HEK293 (cell line): ENCODE data around the gene PGPEP1.

Experiments
- EGR2 ChIP-seq: fragments of 450-650 bp; formaldehyde crosslinking; IDR thresholded peaks from 2 replicates; pipeline ENCODE4 v1.5.1; 2016; ENCODE audit warnings: low read depth, missing biosample characterization, missing genetic modification characterization
- GLI4 ChIP-seq: fragments of 450-650 bp; formaldehyde crosslinking; IDR thresholded peaks from 2 replicates; pipeline ENCODE4 v1.5.1; 2016; ENCODE audit warnings: missing biosample characterization, missing genetic modification characterization
- HOXA7 ChIP-seq: sonication (generic); formaldehyde crosslinking; IDR thresholded peaks from 2 replicates; pipeline ENCODE4 v1.8.1; 2022; ENCODE audit warnings: missing genetic modification reagents, borderline replicate concordance
- KLF8 ChIP-seq: fragments of 450-650 bp; formaldehyde crosslinking; IDR thresholded peaks from 2 replicates; pipeline ENCODE4 v1.5.1; 2016; ENCODE audit warnings: missing biosample characterization, missing genetic modification characterization
- RBAK ChIP-seq: fragments of 450-650 bp; formaldehyde crosslinking; IDR thresholded peaks from 2 replicates; pipeline ENCODE4 v1.5.1; 2016; ENCODE audit warnings: missing biosample characterization, missing genetic modification characterization
- SALL2 ChIP-seq: fragments of 450-650 bp; formaldehyde crosslinking; IDR thresholded peaks from 2 replicates; pipeline ENCODE4 v1.5.0; 2017; ENCODE audit warnings: missing biosample characterization, mild to moderate bottlenecking, missing genetic modification characterization, borderline replicate concordance
- SCRT2 ChIP-seq: fragments of 450-650 bp; formaldehyde crosslinking; IDR thresholded peaks from 2 replicates; pipeline ENCODE4 v1.5.1; 2016; ENCODE audit warnings: missing biosample characterization, missing genetic modification characterization
- ZIC2 ChIP-seq: fragments of 450-650 bp; formaldehyde crosslinking; IDR thresholded peaks from 2 replicates; pipeline ENCODE4 v1.5.1; 2016; ENCODE audit warnings: missing biosample characterization, missing genetic modification characterization
- ZNF169 ChIP-seq: fragments of 450-650 bp; formaldehyde crosslinking; IDR thresholded peaks from 2 replicates; pipeline ENCODE4 v1.5.1; 2016; ENCODE audit warnings: missing biosample characterization, missing genetic modification characterization
- ZNF2 ChIP-seq: fragments of 450-650 bp; formaldehyde crosslinking; IDR thresholded peaks from 2 replicates; pipeline ENCODE4 v1.5.1; 2016; ENCODE audit warnings: missing biosample characterization, missing genetic modification characterization
- ZNF239 ChIP-seq: fragments of 450-650 bp; formaldehyde crosslinking; IDR thresholded peaks from 2 replicates; pipeline ENCODE4 v1.5.1; 2016; ENCODE audit warnings: missing biosample characterization, missing genetic modification characterization
- ZNF266 ChIP-seq: fragments of 450-650 bp; formaldehyde crosslinking; IDR thresholded peaks from 2 replicates; pipeline ENCODE4 v1.5.1; 2016; ENCODE audit warnings: missing biosample characterization, missing genetic modification characterization, low read depth
- ZNF311 ChIP-seq: fragments of 450-650 bp; formaldehyde crosslinking; IDR thresholded peaks from 2 replicates; pipeline ENCODE4 v1.5.1; 2017; ENCODE audit warnings: missing biosample characterization, missing genetic modification characterization, borderline replicate concordance
- ZNF335 ChIP-seq: fragments of 450-650 bp; formaldehyde crosslinking; conservative IDR thresholded peaks from 2 replicates; pipeline ENCODE4 v1.5.1; 2016; ENCODE audit warnings: missing biosample characterization, missing genetic modification characterization
- ZNF426 ChIP-seq: fragments of 450-650 bp; formaldehyde crosslinking; IDR thresholded peaks from 2 replicates; pipeline ENCODE4 v1.5.1; 2017; ENCODE audit warnings: missing biosample characterization, missing genetic modification characterization, mild to moderate bottlenecking, inconsistent platforms, moderate library complexity
- ZNF473 ChIP-seq: fragments of 450-650 bp; formaldehyde crosslinking; IDR thresholded peaks from 2 replicates; pipeline ENCODE4 v1.5.1; 2017; ENCODE audit warnings: missing biosample characterization, missing genetic modification characterization
- ZNF510 ChIP-seq: fragments of 450-650 bp; formaldehyde crosslinking; IDR thresholded peaks from 2 replicates; pipeline ENCODE4 v1.5.1; 2018; ENCODE audit warnings: mild to moderate bottlenecking, missing genetic modification characterization, missing biosample characterization; ENCODE audit not compliant: insufficient replicate concordance
- ZNF610 ChIP-seq: fragments of 450-650 bp; formaldehyde crosslinking; IDR thresholded peaks from 2 replicates; pipeline ENCODE4 v1.5.1; 2016; ENCODE audit warnings: missing biosample characterization, missing genetic modification characterization, borderline replicate concordance
- ZNF623 ChIP-seq: fragments of 450-650 bp; formaldehyde crosslinking; IDR thresholded peaks from 2 replicates; pipeline ENCODE4 v1.5.1; 2016; ENCODE audit warnings: missing biosample characterization, missing genetic modification characterization
- ZNF658 ChIP-seq: fragments of 450-650 bp; formaldehyde crosslinking; IDR thresholded peaks from 2 replicates; pipeline ENCODE4; 2016; ENCODE audit warnings: missing biosample characterization, missing genetic modification characterization
- ZNF701 ChIP-seq: fragments of 450-650 bp; formaldehyde crosslinking; IDR thresholded peaks from 2 replicates; pipeline ENCODE4 v1.5.1; 2016; ENCODE audit warnings: missing biosample characterization, missing genetic modification characterization
- ZNF707 ChIP-seq: fragments of 450-650 bp; formaldehyde crosslinking; IDR thresholded peaks from 2 replicates; pipeline ENCODE4 v1.5.1; 2016; ENCODE audit warnings: missing biosample characterization, missing genetic modification characterization
- ZNF777 ChIP-seq: fragments of 450-650 bp; formaldehyde crosslinking; IDR thresholded peaks from 2 replicates; pipeline ENCODE4 v1.5.1; 2017; ENCODE audit warnings: missing biosample characterization, missing genetic modification characterization, borderline replicate concordance
- ZNF791 ChIP-seq: fragments of 450-650 bp; formaldehyde crosslinking; IDR thresholded peaks from 2 replicates; pipeline ENCODE4 v1.5.1; 2016; ENCODE audit warnings: missing biosample characterization, missing genetic modification characterization
- TF ChIP-seq, protein P1 (sequence below): fragments of 450-650 bp; formaldehyde crosslinking; IDR thresholded peaks from 2 replicates; pipeline ENCODE4 v1.5.1; 2016; ENCODE audit warnings: missing biosample characterization, missing genetic modification characterization
- TF ChIP-seq, protein P2 (sequence below): fragments of 450-650 bp; formaldehyde crosslinking; IDR thresholded peaks from 2 replicates; pipeline ENCODE4 v1.5.1; 2016; ENCODE audit warnings: missing biosample characterization, missing genetic modification characterization
- TF ChIP-seq, protein P3 (sequence below): fragments of 450-650 bp; formaldehyde crosslinking; IDR thresholded peaks from 2 replicates; pipeline ENCODE4 v1.5.1; 2017; ENCODE audit warnings: missing biosample characterization, mild to moderate bottlenecking, missing genetic modification characterization, moderate library complexity
- TF ChIP-seq, protein P4 (sequence below): fragments of 450-650 bp; formaldehyde crosslinking; IDR thresholded peaks from 2 replicates; pipeline ENCODE4 v1.5.1; 2016; ENCODE audit warnings: missing biosample characterization, missing genetic modification characterization
- TF ChIP-seq, protein P5 (sequence below): fragments of 450-650 bp; formaldehyde crosslinking; IDR thresholded peaks from 2 replicates; pipeline ENCODE4 v1.5.0; 2017; ENCODE audit warnings: missing biosample characterization, missing genetic modification characterization, borderline replicate concordance
- TF ChIP-seq, protein P6 (sequence below): fragments of 450-650 bp; formaldehyde crosslinking; IDR thresholded peaks from 2 replicates; pipeline ENCODE4 v1.5.1; 2017; ENCODE audit warnings: missing biosample characterization, missing genetic modification characterization

The PGPEP1 gene

DNA sequence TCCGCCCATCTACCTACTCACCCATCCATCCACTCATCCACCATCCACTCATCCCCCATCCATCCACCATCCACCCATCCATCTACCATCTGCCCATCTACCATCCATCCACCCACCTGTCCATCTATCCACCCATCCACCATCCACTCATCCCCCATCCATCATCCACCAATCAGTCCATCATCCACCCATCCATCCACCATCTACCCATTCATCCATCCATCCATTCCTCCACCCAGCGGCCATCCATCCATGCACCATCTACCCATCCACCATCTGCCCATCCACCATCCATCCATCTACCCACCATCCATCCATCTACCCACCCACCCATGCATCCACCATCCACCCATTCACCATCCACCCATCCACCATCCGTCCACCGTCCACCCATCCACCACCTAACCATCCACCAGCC lies 45.4 kb upstream of the PGPEP1 start (continued):
- TF ChIP-seq, protein P1, sequence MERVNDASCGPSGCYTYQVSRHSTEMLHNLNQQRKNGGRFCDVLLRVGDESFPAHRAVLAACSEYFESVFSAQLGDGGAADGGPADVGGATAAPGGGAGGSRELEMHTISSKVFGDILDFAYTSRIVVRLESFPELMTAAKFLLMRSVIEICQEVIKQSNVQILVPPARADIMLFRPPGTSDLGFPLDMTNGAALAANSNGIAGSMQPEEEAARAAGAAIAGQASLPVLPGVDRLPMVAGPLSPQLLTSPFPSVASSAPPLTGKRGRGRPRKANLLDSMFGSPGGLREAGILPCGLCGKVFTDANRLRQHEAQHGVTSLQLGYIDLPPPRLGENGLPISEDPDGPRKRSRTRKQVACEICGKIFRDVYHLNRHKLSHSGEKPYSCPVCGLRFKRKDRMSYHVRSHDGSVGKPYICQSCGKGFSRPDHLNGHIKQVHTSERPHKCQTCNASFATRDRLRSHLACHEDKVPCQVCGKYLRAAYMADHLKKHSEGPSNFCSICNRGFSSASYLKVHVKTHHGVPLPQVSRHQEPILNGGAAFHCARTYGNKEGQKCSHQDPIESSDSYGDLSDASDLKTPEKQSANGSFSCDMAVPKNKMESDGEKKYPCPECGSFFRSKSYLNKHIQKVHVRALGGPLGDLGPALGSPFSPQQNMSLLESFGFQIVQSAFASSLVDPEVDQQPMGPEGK (tag by site-specific recombination) = 0 out of 2 replicates have a peak, but pooled peaks have one; percentile 6
- TF ChIP-seq HOXA7 (no peak), ZNF473 (tag by site-specific recombination) (peak; percentile 84), SALL2 (no peak), ZNF311 (tag by site-specific recombination) (no peak; the same call in none of the 2 replicates), ZNF701 (no peak), EGR2 (tag by site-specific recombination) (peak; percentile 94), GLI4 (0 out of 2 replicates have a peak, but pooled peaks have one; percentile 56), RBAK (tag by site-specific recombination) (no peak), ZNF707 (tag by site-specific recombination) (peak; percentile 29; the same call in 1 of the 2 replicates), ZNF169 (0 out of 2 replicates have a peak, but pooled peaks have one; percentile 63), ZNF777 (tag by site-specific recombination) (0 out of 2 replicates have a peak, but pooled peaks have one; percentile 56), ZNF266 (tag by site-specific recombination) (peak; percentile 60; the same call in 1 of the 2 replicates), ZNF623 (tag by site-specific recombination) (no peak), ZNF2 (tag by site-specific recombination) (0 out of 2 replicates have a peak, but pooled peaks have one; percentile 30), ZNF335 (tag by site-specific recombination) (no peak), ZNF610 (tag by site-specific recombination) (no peak), ZNF658 (tag by site-specific recombination) (peak; percentile 94; the same call in 1 of the 2 replicates), ZNF791 (tag by site-specific recombination) (peak; percentile 24; the same call in 1 of the 2 replicates), ZNF426 (tag by site-specific recombination) (no peak), ZNF239 (tag by site-specific recombination) (peak; percentile 40; the same call in 1 of the 2 replicates), ZNF510 (tag by site-specific recombination) (no peak), SCRT2 (tag by site-specific recombination) (no peak), KLF8 (tag by site-specific recombination) (peak; percentile 54; the same call in 1 of the 2 replicates), ZIC2 (tag by site-specific recombination) (no peak)
- TF ChIP-seq, protein P2, sequence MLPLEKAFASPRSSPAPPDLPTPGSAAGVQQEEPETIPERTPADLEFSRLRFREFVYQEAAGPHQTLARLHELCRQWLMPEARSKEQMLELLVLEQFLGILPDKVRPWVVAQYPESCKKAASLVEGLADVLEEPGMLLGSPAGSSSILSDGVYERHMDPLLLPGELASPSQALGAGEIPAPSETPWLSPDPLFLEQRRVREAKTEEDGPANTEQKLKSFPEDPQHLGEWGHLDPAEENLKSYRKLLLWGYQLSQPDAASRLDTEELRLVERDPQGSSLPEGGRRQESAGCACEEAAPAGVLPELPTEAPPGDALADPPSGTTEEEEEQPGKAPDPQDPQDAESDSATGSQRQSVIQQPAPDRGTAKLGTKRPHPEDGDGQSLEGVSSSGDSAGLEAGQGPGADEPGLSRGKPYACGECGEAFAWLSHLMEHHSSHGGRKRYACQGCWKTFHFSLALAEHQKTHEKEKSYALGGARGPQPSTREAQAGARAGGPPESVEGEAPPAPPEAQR = 0 out of 2 replicates have a peak, but pooled peaks have one; percentile 11
- TF ChIP-seq, protein P3, sequence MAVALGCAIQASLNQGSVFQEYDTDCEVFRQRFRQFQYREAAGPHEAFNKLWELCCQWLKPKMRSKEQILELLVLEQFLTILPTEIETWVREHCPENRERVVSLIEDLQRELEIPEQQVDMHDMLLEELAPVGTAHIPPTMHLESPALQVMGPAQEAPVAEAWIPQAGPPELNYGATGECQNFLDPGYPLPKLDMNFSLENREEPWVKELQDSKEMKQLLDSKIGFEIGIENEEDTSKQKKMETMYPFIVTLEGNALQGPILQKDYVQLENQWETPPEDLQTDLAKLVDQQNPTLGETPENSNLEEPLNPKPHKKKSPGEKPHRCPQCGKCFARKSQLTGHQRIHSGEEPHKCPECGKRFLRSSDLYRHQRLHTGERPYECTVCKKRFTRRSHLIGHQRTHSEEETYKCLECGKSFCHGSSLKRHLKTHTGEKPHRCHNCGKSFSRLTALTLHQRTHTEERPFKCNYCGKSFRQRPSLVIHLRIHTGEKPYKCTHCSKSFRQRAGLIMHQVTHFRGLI (tag by site-specific recombination) = no peak
- TF ChIP-seq, protein P4, sequence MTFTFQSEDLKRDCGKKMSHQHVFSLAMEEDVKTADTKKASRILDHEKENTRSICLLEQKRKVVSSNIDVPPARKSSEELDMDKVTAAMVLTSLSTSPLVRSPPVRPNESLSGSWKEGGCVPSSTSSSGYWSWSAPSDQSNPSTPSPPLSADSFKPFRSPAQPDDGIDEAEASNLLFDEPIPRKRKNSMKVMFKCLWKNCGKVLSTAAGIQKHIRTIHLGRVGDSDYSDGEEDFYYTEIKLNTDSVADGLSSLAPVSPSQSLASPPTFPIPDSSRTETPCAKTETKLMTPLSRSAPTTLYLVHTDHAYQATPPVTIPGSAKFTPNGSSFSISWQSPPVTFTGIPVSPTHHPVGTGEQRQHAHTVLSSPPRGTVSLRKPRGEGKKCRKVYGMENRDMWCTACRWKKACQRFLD (tag by site-specific recombination) = no peak
- TF ChIP-seq, protein P5, sequence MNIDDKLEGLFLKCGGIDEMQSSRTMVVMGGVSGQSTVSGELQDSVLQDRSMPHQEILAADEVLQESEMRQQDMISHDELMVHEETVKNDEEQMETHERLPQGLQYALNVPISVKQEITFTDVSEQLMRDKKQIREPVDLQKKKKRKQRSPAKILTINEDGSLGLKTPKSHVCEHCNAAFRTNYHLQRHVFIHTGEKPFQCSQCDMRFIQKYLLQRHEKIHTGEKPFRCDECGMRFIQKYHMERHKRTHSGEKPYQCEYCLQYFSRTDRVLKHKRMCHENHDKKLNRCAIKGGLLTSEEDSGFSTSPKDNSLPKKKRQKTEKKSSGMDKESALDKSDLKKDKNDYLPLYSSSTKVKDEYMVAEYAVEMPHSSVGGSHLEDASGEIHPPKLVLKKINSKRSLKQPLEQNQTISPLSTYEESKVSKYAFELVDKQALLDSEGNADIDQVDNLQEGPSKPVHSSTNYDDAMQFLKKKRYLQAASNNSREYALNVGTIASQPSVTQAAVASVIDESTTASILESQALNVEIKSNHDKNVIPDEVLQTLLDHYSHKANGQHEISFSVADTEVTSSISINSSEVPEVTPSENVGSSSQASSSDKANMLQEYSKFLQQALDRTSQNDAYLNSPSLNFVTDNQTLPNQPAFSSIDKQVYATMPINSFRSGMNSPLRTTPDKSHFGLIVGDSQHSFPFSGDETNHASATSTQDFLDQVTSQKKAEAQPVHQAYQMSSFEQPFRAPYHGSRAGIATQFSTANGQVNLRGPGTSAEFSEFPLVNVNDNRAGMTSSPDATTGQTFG (tag by site-specific recombination) = 0 out of 2 replicates have a peak, but pooled peaks have one; percentile 56
- TF ChIP-seq, protein P6, sequence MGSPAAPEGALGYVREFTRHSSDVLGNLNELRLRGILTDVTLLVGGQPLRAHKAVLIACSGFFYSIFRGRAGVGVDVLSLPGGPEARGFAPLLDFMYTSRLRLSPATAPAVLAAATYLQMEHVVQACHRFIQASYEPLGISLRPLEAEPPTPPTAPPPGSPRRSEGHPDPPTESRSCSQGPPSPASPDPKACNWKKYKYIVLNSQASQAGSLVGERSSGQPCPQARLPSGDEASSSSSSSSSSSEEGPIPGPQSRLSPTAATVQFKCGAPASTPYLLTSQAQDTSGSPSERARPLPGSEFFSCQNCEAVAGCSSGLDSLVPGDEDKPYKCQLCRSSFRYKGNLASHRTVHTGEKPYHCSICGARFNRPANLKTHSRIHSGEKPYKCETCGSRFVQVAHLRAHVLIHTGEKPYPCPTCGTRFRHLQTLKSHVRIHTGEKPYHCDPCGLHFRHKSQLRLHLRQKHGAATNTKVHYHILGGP (tag by site-specific recombination) = no peak
